Liver (tissue), 3 donors: ENCODE data around the gene IFIH1.

Experiments
- GABPA ChIP-seq, 2 donors: IDR thresholded peaks in 1 of 2; conservative IDR thresholded peaks in 1 of 2; 2 replicates each; pipeline ENCODE4 v1.6.1; 2016; ENCODE audit warnings: antibody characterized with exemption in 2 of 2, mild to moderate bottlenecking in 1 of 2, moderate library complexity in 1 of 2
- REST ChIP-seq: IDR thresholded peaks from 2 replicates; pipeline ENCODE4 v1.6.1; 2016; ENCODE audit warnings: antibody characterized with exemption, mild to moderate bottlenecking
- TAF1 ChIP-seq: conservative IDR thresholded peaks from 2 replicates; pipeline ENCODE4 v1.6.1; 2016; ENCODE audit warnings: antibody characterized with exemption, mild to moderate bottlenecking
- TF ChIP-seq, protein P1 (sequence below): fragments of 150-350 bp; IDR thresholded peaks from 2 replicates; pipeline ENCODE4 v1.5.1; 2017; ENCODE audit warnings: improper control_type of control experiment, low read depth, low read length; ENCODE audit not compliant: missing input control
- donor health status: healthy.
- donor health status: healthy.

- TF ChIP-seq TAF1: no peak
- TF ChIP-seq, protein P1, sequence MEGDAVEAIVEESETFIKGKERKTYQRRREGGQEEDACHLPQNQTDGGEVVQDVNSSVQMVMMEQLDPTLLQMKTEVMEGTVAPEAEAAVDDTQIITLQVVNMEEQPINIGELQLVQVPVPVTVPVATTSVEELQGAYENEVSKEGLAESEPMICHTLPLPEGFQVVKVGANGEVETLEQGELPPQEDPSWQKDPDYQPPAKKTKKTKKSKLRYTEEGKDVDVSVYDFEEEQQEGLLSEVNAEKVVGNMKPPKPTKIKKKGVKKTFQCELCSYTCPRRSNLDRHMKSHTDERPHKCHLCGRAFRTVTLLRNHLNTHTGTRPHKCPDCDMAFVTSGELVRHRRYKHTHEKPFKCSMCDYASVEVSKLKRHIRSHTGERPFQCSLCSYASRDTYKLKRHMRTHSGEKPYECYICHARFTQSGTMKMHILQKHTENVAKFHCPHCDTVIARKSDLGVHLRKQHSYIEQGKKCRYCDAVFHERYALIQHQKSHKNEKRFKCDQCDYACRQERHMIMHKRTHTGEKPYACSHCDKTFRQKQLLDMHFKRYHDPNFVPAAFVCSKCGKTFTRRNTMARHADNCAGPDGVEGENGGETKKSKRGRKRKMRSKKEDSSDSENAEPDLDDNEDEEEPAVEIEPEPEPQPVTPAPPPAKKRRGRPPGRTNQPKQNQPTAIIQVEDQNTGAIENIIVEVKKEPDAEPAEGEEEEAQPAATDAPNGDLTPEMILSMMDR: no peak
- no peak for TF ChIP-seq GABPA (IDR thresholded peaks at IDR 0.05 in 1 of 2, conservative IDR thresholded peaks at IDR 0.05 in 1 of 2)
- TF ChIP-seq REST: no peak
These were observed 19.4 kb upstream of the IFIH1 start for GRCh38 chr2:162337868-162338267.
